Fibroblast of mammary gland (primary cell): ENCODE results near the gene BCAS3.

Experiments used
- DNase-seq: peaks from one replicate; pipeline ENCODE4 v3.0.0-alpha.2; 2010; ENCODE audit warnings: low read depth
- H3K4me3 ChIP-seq: 2 replicates; pipeline ENCODE4 v1.5.1; 2011; ENCODE audit warnings: low read depth, mild to moderate bottlenecking, low read length, moderate library complexity; ENCODE audit not compliant: control insufficient read depth
- TF ChIP-seq, protein P1 (sequence below): conservative IDR thresholded peaks from 2 replicates; pipeline ENCODE4 v1.5.1; 2011; ENCODE audit warnings: low read depth, low read length, inconsistent platforms; ENCODE audit not compliant: control insufficient read depth, insufficient read depth

The BCAS3 gene

DNA sequence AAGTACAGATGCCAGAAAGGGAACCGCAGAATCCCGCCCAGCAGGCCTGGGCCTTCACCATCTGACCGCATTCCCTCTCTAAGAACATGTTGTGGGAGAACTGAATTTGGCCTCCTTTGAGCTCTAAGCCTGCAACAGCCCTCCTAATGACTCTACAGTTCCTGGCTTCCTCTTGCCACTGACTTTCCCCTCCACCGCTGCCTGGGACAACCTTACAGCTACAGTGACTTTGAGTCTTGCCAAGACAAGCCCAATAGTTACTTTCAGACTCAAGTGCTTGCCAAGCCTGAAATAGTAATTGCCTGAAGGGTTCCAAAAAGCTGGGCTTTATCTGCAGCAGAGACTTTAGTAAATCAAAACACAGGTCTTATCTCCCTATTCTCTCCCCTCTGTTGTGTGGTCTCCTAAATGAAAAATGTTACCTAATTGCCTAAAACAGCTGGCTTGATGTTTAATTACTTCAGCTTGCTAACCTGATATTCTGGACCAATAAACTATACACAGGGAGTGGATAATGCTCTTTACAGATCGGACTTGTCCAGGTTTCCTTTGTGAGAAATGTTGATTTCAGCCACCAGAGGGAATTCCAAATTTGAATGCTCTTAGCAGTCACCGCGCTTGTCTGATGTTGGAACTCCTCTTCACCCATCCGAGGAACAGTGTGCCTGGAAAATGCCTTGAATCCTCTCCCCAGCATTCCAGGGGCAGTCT, 636.9 kb downstream of the BCAS3 start:
- TF ChIP-seq, protein P1, sequence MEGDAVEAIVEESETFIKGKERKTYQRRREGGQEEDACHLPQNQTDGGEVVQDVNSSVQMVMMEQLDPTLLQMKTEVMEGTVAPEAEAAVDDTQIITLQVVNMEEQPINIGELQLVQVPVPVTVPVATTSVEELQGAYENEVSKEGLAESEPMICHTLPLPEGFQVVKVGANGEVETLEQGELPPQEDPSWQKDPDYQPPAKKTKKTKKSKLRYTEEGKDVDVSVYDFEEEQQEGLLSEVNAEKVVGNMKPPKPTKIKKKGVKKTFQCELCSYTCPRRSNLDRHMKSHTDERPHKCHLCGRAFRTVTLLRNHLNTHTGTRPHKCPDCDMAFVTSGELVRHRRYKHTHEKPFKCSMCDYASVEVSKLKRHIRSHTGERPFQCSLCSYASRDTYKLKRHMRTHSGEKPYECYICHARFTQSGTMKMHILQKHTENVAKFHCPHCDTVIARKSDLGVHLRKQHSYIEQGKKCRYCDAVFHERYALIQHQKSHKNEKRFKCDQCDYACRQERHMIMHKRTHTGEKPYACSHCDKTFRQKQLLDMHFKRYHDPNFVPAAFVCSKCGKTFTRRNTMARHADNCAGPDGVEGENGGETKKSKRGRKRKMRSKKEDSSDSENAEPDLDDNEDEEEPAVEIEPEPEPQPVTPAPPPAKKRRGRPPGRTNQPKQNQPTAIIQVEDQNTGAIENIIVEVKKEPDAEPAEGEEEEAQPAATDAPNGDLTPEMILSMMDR: peak; percentile 40
- DNase-seq: peak; percentile 87
- no peak overlapping the region for H3K4me3 ChIP-seq

DNA sequence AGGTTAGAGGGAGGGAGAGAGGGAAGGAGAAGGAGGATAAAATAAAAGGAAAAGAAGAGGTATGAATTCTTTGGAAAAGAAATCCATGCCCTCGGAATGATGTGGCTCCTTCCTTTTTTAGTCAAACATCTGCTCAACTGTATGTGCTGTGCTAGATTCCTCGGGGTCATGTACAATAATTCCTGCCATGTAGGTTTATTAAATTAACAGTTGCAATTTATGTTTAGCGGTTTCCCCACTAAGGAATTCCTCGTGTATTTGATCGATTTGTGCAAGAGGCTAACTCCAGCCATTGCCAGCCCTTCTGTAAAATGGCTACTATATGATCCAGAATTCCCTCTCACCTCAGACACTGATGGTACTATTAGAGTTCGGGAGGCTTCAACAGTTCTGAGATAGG, 639.0 kb downstream of the BCAS3 start:
- TF ChIP-seq, protein P1: no peak
- DNase-seq: no peak
- H3K4me3 ChIP-seq: no peak overlapping the region

DNA sequence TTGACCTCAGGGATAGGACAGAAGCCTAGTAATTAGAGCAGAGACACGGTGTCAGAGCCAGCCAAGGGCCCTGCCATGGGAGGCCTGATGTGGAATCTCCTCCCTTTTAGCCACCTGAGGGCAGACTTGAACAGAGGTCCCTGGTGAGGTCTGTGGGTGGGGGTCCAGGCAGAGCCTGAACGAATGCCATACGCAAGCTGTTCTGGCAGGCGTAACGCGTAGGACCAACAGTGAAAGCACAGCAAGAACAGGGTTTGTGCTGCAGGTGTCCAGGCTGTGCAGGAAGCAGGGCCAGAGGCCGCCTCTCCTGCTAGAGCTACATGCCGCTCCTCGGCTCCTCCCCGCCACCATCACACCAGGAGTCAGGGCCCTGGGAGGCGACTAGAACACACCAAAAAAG, 640.1 kb downstream of the BCAS3 start:
- no peak overlapping the region for H3K4me3 ChIP-seq
- DNase-seq: no peak
- TF ChIP-seq, protein P1: no peak

DNA sequence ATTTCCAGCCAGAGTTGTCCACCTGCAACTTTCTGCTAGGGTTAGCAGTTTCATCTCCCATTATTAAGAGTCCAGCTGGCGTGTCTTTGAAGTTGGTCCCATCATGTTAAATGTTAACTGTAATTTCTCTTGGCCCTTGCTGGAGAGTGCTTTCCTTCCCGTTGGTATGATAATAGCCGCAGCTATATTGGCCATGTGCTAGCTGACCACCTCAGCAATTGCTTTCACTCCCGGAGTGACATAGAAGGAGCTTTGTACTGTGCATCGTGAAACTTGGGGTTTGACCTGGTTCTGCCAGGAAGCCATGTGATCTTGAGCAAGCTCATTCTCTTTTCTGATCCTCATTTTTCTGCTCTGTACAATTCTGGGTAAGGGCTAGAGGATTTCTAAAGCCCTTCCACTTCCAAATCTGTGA, 641.0 kb downstream of the BCAS3 start:
- DNase-seq: no peak
- TF ChIP-seq, protein P1: no peak
- H3K4me3 ChIP-seq: no peak overlapping the region

DNA sequence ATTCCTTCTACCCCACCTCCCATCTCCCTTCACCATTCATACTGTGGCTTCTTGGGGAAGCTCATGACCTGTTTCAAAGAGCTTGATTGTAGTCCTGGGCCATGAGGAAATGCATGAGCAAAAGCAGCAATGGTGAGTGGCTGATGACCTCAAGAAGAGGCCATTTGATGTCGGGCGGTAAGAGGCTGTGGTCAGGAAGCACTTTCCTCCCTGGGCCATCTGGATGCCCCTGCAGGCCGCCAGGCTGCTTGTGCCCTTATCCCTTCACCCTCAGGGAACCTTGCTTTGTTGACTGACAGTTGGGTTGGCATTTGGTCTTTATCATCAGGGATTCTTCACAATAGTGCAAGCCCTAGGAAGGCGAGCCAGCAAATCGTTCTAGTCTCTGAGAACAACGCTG, 643.7 kb downstream of the BCAS3 start:
- H3K4me3 ChIP-seq: no peak overlapping the region
- no peak for DNase-seq
- TF ChIP-seq, protein P1: no peak

DNA sequence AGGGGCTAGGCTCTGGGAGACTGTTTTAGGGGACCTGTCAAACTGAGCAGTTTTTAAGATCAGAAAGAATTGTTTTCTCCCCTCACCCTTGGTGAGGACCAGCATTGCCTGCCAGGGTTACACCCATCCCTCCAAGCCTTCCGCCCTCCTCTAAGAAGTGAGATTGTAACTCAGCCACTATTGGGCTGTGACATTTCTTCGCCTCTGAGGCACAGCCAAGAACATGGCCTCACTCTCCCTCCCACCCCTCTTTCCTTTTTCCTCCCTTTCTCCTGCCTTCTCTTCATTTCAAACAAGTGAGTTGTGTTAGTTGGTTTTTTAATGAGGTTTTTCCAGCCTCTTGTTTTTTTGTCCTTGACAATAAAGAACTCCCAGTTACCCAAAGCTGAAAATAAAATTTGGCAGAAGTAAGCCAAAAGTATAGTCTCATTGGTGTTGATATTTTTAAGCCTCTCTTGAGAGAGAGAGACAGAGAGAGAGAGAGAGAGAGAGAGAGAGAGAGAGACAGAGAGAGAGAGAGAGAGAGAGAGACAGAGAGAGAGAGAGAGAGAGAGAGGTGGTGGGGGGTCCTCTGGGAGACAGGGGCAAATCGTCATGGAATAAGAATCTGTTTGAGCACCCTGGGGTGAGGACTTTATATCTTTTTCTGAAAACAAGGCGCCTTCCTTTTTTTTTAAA, 644.8 kb downstream of the BCAS3 start:
- no peak overlapping the region for H3K4me3 ChIP-seq
- TF ChIP-seq, protein P1: no peak
- DNase-seq: no peak
